ENCODE data around the gene CCNY.

CCNY gene

DNA sequence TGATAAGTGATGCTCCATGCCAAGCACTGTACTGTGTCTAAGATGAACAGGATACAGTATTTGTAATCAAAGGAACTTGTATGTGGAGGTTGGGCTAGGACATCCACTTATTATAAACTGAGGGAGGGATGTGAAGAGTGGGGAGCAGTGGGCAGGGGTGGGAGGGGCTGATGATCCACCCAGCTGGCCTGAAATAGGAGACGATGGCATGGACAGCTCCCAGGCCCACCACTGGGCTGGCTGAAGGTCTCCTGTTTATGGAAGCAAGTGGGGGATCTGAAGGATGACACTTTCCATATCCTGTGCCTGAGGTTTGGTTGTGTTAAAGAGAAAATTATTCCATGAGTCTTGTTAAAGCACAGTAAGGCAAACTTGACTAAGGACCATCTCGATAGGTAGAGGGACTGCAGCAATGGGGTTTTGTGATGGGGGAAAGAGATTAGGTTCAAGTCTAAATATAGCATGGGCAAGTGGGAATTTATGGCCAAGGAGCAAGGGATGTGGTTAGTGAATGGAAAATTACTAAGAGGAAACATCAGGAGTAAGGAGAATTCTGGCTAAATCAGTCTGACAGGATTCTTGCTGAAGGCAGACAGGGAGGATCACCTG lies 124.6 kb downstream of the CCNY start:
- no peak for DNase-seq

DNA sequence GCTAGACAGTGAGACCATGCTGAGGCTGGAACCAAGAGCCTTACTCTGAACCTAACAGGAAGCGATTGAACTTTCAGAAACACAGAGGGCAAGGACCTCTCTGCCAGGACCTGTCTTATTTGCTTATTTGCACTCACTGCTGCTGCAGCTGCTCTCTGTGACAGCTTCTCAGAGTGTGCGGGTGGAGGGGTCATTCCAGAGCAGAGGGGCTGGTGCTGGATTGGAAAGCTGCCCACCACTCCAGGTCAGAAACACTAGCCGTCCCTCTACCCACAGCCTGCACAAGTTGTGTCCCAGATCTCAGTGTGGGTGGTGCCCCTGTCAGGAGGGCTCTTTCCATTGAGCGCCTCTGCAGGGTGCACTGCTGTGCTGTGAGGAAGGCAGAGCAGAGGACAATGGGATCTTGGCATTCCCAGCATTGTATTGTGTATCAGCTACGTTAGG lies 126.2 kb downstream of the CCNY start:
- DNase-seq = no peak

- DNase-seq = no peak
Observed at GRCh38 chr10:35463105-35463867, 127.0 kb downstream of the CCNY start.

GRCh38 chr10:35463878-35464277 lies 127.6 kb downstream of the CCNY start:
- DNase-seq = no peak

- no peak for DNase-seq
Observed at GRCh38 chr10:35464825-35465456, 128.6 kb downstream of the CCNY start.

- no peak for DNase-seq
Observed at GRCh38 chr10:35465673-35466072, 129.4 kb downstream of the CCNY start.

- no peak for DNase-seq
Observed at GRCh38 chr10:35466170-35466569, 129.9 kb downstream of the CCNY start.

GRCh38 chr10:35466661-35467060 lies 130.4 kb downstream of the CCNY start:
- no peak for DNase-seq

GRCh38 chr10:35467186-35467585 lies 130.9 kb downstream of the CCNY start:
- no peak for DNase-seq

- no peak for DNase-seq
Observed at GRCh38 chr10:35470248-35470924, 134.1 kb downstream of the CCNY start.

DNA sequence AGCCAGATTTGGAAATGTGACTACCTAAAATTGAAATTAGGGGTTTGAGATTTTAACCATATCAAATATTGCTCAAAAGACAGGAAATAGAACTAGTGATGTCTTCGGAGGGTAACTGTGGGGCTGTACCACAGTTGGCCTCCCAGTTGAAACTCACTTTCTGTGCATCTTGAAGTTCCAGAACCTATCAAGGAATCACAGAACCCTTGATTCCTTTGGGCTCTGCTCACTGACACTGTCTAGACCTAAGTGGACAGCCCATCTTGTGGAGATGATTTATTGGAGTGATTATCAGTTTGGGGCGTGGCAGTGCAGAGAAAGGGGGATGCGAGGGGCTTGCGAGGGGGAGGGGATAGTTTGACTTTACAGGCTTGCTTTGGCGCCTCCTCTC lies 134.6 kb downstream of the CCNY start:
- no peak for DNase-seq

DNA sequence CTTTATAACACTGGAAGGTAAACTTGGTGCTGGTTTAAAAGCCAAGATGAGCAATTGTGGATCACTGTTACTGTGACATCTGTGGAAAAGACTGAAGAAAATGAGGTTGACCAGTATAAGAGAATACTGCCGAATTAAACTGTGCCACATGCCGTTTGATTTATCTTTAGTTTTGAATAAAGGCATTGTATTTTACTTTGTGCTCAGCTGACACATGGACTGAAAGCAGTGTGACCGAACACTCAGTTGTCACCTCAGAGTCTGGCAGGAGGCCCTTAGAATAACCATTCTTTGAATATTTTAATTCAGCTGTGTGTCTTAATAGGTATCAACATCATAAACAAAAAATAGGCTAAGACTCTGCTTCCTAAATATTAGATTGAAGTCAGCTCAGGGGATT lies 135.1 kb downstream of the CCNY start:
- DNase-seq = no peak

GRCh38 chr10:35480142-35480541 lies 143.8 kb downstream of the CCNY start:
- no peak for DNase-seq

DNA sequence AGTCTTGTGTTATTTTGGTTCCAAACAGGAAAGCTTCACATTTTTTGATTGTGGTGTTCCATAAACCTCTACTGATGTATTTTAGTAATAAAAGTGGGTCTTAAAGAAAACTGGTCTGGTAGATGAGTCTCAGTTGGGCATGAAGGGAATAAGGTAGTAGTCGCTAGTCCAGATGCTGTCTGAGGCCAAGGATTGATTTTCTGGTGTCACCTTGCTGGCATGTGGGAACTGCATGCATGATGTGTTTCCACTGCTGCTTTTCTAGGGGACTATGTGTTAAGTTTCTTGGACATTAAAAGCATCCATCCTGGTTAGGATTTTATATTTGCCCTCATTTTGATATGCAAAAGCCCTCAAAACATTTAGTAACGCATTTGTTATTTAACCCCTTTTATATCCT lies 145.1 kb downstream of the CCNY start:
- DNase-seq = no peak

DNA sequence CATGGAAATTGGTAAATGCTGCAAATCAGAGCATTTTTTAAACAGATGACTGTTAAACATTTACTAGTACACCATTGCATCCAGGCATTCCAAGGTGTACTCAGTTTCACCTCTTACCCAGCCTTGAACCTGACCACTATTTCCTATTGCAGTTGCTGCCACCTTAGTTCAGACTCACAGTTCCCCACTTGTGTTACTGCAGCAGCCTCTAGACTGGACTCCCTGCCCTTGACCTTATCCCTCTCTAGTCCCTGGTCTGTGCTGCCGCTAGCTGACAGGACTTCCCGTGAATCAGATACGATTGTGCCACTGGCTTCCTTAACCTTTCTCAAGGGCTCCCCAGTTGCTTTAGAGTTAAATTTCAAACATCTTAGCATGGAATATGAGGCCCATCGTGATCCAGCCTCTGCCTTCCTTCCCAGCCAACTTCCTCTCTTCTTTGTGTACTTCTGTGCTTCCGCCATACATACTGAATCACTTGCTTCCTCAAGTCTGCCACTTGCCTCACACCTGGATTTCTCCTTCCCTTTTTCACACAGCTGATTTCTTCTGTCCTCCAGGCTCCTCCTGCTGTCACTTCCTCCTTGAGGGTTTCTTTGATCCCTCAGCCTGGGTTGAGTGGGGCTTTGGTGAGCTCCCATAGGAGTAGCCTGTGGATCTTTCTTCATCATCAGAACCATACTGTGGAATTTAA lies 150.1 kb downstream of the CCNY start:
- no peak for DNase-seq

DNA sequence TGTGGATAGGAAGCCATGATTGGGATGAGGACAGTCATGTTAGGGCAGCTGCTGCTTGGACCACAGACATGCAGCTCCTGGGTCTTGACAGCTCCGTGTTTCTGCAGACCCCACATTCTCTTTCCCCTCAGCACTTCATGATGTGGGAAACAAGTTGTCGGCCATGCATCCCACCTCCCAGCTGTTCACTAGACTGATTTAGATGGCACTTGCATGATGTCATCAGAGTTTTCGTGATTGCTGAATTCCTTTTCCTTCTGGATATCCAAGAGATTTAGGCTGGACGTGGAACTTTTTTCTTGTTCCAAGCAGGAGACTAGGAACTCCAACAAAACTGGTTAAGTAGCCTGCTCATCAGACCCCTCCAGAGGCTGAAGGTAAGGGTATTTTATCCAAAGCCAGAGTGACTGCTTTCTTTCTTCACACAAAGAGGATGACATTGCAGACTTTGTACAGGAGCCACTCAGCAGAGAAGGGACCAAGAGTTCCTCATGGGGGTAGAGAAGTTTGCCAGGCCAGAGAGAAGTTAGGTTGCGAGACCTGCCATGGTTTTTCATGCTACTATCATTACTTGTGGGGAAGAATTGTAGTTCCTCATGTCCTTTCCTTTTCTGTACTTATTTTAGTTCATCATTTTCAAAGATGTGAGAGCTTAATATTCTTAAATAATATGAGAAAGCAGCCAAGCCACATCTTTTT lies 151.2 kb downstream of the CCNY start:
- DNase-seq = no peak

DNA sequence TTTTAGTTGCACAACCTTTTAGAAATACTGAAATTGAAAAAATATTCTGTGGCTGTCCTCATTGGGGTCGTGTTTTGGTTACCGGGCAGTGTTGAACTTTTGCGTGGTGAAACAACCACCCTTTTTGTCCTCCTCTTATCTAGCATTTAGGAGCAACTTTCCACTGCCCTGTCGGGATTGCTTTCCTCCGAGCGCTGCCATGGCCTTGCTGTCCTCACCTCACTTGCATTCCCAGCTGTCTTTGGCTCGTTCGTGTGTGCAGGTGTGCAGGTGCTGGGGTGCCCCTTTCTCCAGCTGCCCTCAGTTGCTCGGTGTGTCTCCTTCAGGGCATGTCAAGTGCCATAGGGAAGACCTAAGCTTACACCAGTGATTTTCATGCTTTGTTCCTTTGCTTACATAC lies 151.9 kb downstream of the CCNY start:
- no peak for DNase-seq

DNA sequence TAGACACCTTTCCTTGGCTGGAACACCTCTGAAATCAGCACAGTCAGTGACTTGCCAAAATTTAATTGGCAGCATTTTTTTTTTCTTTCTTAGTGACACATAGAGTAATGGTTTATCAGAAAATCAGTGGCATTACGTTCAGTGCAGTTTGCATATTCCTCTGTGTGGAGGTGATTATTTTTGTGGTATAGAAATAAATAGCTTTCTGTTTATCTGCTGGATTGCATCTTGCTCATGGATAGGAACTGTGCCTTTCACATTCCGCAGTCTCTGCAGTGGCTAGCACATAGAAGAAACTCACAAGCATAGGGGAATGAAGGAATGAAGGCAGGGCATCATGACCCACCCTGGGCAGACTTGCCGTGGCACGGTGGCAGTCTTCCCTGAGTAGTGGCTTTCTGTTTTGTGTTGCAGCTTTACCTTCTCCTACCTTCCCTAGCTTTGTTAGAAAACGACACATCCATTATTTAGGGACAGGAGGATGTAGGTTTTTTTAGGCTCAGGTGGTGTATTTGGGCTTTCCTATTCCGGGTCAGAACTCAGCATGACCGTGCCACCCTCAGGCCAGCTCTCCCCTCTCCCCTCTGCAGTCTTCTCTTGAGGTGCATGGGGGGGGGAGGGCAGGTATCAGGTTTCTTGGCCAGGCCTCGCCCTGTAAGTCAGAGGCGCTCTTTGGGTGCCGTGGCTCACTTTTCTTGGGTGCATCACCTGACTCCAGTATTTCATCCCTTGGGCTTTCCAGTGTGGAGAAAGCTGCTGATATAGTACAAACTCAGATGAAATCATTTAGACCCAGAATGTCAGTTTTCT lies 156.3 kb downstream of the CCNY start:
- no peak for DNase-seq

- DNase-seq = no peak
Observed at GRCh38 chr10:35493196-35494118, 157.1 kb downstream of the CCNY start.

DNA sequence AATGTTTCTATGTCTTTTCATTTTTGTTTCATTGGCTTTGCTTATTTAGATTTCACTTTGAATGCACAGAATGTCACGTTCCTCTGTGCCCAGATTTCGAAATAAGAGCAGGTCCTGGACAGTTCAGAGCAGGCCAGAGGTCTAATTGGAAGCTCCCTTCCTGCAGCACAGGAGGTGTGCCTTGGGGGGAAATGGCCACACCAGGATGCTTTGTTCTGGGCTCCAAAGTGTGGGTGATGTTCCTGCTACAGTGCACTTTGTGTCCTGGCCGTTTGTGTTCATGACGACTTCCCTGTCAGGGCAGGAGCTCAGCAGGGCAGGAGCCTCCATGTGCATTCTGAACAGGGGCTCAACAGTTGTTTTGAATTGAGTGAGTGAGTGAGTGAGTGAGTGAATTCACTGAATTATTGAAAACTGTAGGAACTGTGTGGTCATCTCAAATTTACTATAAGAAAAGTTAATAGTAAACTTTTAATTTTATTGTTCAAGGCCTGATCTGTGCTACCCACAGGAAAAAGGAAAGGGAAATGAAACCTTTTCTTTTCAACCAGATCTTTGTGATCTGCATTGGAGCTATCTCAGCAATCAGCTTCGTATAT lies 159.3 kb downstream of the CCNY start:
- DNase-seq = no peak

Measured in activated T-cell treated with anti-CD3 and anti-CD28 coated beads, Interleukin-2, amount 50 U/mL, for 48 hours (primary cell).